GM18499 (cell line): ENCODE data around the gene AIRE.
"Not testable (repeated sequence)": the region's sequence is repeated elsewhere in the genome, so short reads cannot be mapped to it uniquely, and the experiment has no call there.

Source experiments
- ATAC-seq: cut with Tn5 transposase; IDR thresholded peaks from one replicate; pipeline ENCODE4 v1.9.1; 2021; ENCODE audit warnings: moderate number of reproducible peaks; ENCODE audit not compliant: insufficient read depth, unreplicated experiment

Gene AIRE

GRCh38 chr21:44265734-44266270 is 19.9 kb upstream of the AIRE start:
- no peak for ATAC-seq

- ATAC-seq: no peak
Measured at GRCh38 chr21:44267655-44268142, 18.0 kb upstream of the AIRE start.

GRCh38 chr21:44269090-44269489 is 16.6 kb upstream of the AIRE start:
- ATAC-seq: no peak

GRCh38 chr21:44271558-44272283 is 14.0 kb upstream of the AIRE start:
- no peak for ATAC-seq

- ATAC-seq: no peak
Measured at GRCh38 chr21:44272284-44272858, 13.3 kb upstream of the AIRE start.

GRCh38 chr21:44273046-44273445 is 12.6 kb upstream of the AIRE start:
- ATAC-seq: no peak

GRCh38 chr21:44275041-44275440 is 10.6 kb upstream of the AIRE start:
- no peak for ATAC-seq

- no peak for ATAC-seq
Measured at GRCh38 chr21:44279354-44280260, 6.1 kb upstream of the AIRE start.

GRCh38 chr21:44281801-44282200 is 3.9 kb upstream of the AIRE start:
- no peak for ATAC-seq

GRCh38 chr21:44282370-44282769 is 3.3 kb upstream of the AIRE start:
- ATAC-seq: no peak

- not testable (repeated sequence) for ATAC-seq
Measured at GRCh38 chr21:44283211-44283785, 2.4 kb upstream of the AIRE start.

- no peak for ATAC-seq
Measured at GRCh38 chr21:44283948-44284347, 1.7 kb upstream of the AIRE start.

GRCh38 chr21:44286086-44286715 is 525 bp downstream of the AIRE start:
- ATAC-seq: no peak

- ATAC-seq: no peak
Measured at GRCh38 chr21:44286716-44287632, 1.3 kb downstream of the AIRE start.

GRCh38 chr21:44288251-44289110 is 2.8 kb downstream of the AIRE start:
- ATAC-seq: no peak

- ATAC-seq: no peak
Measured at GRCh38 chr21:44289381-44290010, 3.8 kb downstream of the AIRE start.

GRCh38 chr21:44290327-44291077 is 4.8 kb downstream of the AIRE start:
- ATAC-seq: no peak
